Peyer's patch (tissue), 4 donors: Measurements from ENCODE around the gene GNL2.

Source experiments
- CTCF ChIP-seq, 6 experiments: fragments of 450-650 bp in 4 of 6; fragments of 200-600 bp in 2 of 6; sonication (generic) in 1 of 6; IDR thresholded peaks; one replicate each; pipeline ENCODE4 v1.5.1; 2017 to 2019; ENCODE audit warnings: antibody characterized with exemption in 6 of 6, mild to moderate bottlenecking in 3 of 6, moderate library complexity in 1 of 6
- POLR2A ChIP-seq, 2 donors: fragments of 450-650 bp; IDR thresholded peaks; one replicate each; pipeline ENCODE4 v1.5.1; 2017; ENCODE audit warnings: antibody characterized with exemption in 2 of 2, mild to moderate bottlenecking in 2 of 2, moderate library complexity in 2 of 2

- no peak for TF ChIP-seq CTCF (IDR thresholded peaks at IDR 0.05)
- TF ChIP-seq POLR2A (IDR thresholded peaks at IDR 0.05), result no peak
Observed at GRCh38 chr1:37629726-37630425, 34.1 kb upstream of the GNL2 start.
